Stomach (tissue), 9 donors: ENCODE data around the gene PLA2G4B. TPM values are rescaled to one million over a fixed set of nuclear protein-coding genes. Genes with fewer than 3 reads are reported as not detected.
A peak's percentile ranks its signal among the peaks of the same experiment; 100 is the strongest.

Experiments used
- DNase-seq, 2 donors: peaks; one replicate each; pipeline versions ENCODE4 v3.0.0 to v3.0.0-alpha.2; 2013 to 2019
- H3K27ac ChIP-seq, 5 donors: fragments of 200-600 bp in 4 of 5; sonication (generic) in 4 of 5; one replicate each; pipeline ENCODE4 v1.5.1; 2013 to 2019; ENCODE audit warnings: mild to moderate bottlenecking in 1 of 5, moderate library complexity in 1 of 5
- H3K27me3 ChIP-seq, 3 donors: fragments of 200-600 bp; sonication (generic); one replicate each; pipeline ENCODE4 v1.5.1; 2017 to 2019; ENCODE audit warnings: mixed run types in 1 of 3
- H3K36me3 ChIP-seq, 4 donors: fragments of 200-600 bp; sonication (generic); 1 replicate in 3 of 4; 2 replicates in 1 of 4; pipeline ENCODE4 v1.5.1; 2016 to 2019
- H3K4me1 ChIP-seq, 4 donors: fragments of 200-600 bp; sonication (generic); one replicate each; pipeline ENCODE4 v1.5.1; 2016 to 2019
- H3K4me3 ChIP-seq, 4 donors: fragments of 200-600 bp; sonication (generic) in 3 of 4; one replicate each; pipeline ENCODE4 v1.5.1; 2016 to 2019; ENCODE audit warnings: mild to moderate bottlenecking in 1 of 4
- H3K9me3 ChIP-seq, 4 donors: fragments of 200-600 bp; sonication (generic); one replicate each; pipeline ENCODE4 v1.5.1; 2016 to 2019
- EP300 ChIP-seq: sonication (generic); formaldehyde crosslinking; IDR thresholded peaks from one replicate; pipeline ENCODE4 v1.6.1; 2017; ENCODE audit warnings: antibody characterized with exemption
- POLR2A ChIP-seq, 4 donors: fragments of 450-650 bp; IDR thresholded peaks; one replicate each; pipeline ENCODE4 v1.6.1; 2016; ENCODE audit warnings: antibody characterized with exemption in 4 of 4, control low read depth in 2 of 4, mild to moderate bottlenecking in 1 of 4, moderate library complexity in 1 of 4
- POLR2AphosphoS5 ChIP-seq, 3 donors: sonication (generic); formaldehyde crosslinking; IDR thresholded peaks; one replicate each; pipeline ENCODE4 v1.6.1; 2016; ENCODE audit warnings: antibody characterized with exemption in 3 of 3
- WGBS, 5 donors: extraction: QIAGEN DNeasy Blood & Tissue Kit in 3 of 5; methylation state at CpG; one replicate each; pipeline versions ENCODE4 v1.1.5 to v1.1.7; 2013 to 2018; 5-methylcytosine and 5-hydroxymethylcytosine counted together
- intact Hi-C: fragments of 100-400 bp; cut with DNase I; formaldehyde crosslinking; loops from one replicate; pipeline ENCODE4 v1.15.1; 2023; ENCODE audit warnings: low total_unique reads
- polyA plus RNA-seq, 3 donors: library from polyadenylated mRNA; stranded (reverse); fragments of 200-250 nt; gene quantifications; one replicate each; pipeline ENCODE4 v1.2.3, GENCODE V29; 2013
- total RNA-seq, 5 donors: library from RNA; depleted of rRNA; stranded (reverse); fragments of >200 nt; gene quantifications; one replicate each; pipeline versions ENCODE4 v1.1.0 to v1.2.3, GENCODE V29; 2014 to 2016
- TF ChIP-seq, protein P1 (sequence below), 7 experiments: fragments of 450-650 bp in 4 of 7; fragments of 200-600 bp in 3 of 7; sonication (generic) in 3 of 7; IDR thresholded peaks; one replicate each; pipeline ENCODE4 v1.5.1; 2016 to 2019; ENCODE audit warnings: antibody characterized with exemption in 7 of 7, control low read depth in 2 of 7, mild to moderate bottlenecking in 1 of 7
- donor health status: healthy with polysubstance abuse.
- donor health status: Bipolar disorder and iron deficiency.
- donor health status: healthy.

PLA2G4B gene
- total and polyA plus RNA-seq, 8 donors = 2.6 to 71.2 (median 14.0) TPM

DNA sequence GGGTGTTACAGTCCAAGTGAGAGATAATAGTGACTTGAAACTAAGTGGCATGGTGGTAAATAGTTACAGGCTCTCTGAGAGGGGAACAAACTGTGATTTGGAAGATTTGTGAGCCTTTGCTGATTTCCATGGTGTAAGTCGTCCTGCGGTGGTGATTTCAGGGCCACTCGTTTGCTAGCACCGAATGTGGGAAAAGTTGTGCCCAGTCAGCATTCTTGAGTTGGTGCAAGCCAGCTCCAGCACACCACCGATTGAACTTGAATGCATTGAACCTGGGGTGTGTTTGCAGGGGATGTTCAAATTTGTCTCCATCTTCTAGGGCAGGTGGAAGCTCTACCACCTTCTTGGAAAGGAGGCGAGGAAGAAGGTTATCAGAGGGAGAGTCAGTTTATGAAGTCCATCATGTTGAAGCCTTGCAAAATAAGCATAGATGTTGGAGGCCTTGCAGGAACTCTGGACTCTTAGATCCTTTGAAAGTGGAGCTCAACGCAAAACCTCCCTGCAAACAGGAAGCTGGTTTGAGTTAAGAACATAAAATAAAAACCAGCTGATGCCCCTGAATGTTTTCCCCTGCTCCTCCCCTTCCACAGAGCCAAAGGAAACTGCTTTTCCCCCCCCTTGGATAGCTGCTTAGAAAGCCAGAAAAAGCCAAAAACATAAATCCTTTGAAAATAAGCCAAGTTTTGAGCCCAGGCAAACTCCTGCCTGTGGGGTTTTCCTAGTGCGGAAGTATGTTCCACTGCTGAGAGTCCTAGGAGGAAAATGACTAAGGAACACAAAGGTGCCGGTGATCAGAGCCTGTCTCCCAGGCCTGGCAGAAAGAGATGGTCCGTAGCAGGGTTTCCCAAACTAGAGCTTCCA, 42.4 kb upstream of the PLA2G4B start:
- WGBS, 5 donors = 59 to 64% (median 62%) methylated on average over 10 of the region's 10 CpGs
- DNase-seq = peak in 1 of 2 donors; percentile 48
- no peaks in the 10 kb centered on the region for H3K9me3 ChIP-seq
- H3K27me3 ChIP-seq = no peaks in the 10 kb centered on the region
- H3K4me3 ChIP-seq = no peak overlapping the region
- TF ChIP-seq POLR2A (IDR thresholded peaks at IDR 0.05) (no peak), POLR2AphosphoS5 (IDR thresholded peaks at IDR 0.05) (peak in 1 of 3 donors; percentile 13)
- H3K4me1 ChIP-seq = peaks cover 22 to 50% (median 32%) of the 10 kb centered on the region in 4 donors
- intact Hi-C loops = no loop called here
- peaks cover 0 to 21% (median 19%) of the 10 kb centered on the region in 4 donors for H3K36me3 ChIP-seq
- H3K27ac ChIP-seq = peak overlapping the region in 3 of 5 donors; percentile 44 to 74 (median 44)

- peak overlapping the region in 3 of 5 donors; percentile 44 to 74 (median 44) for H3K27ac ChIP-seq
- TF ChIP-seq, protein P1, sequence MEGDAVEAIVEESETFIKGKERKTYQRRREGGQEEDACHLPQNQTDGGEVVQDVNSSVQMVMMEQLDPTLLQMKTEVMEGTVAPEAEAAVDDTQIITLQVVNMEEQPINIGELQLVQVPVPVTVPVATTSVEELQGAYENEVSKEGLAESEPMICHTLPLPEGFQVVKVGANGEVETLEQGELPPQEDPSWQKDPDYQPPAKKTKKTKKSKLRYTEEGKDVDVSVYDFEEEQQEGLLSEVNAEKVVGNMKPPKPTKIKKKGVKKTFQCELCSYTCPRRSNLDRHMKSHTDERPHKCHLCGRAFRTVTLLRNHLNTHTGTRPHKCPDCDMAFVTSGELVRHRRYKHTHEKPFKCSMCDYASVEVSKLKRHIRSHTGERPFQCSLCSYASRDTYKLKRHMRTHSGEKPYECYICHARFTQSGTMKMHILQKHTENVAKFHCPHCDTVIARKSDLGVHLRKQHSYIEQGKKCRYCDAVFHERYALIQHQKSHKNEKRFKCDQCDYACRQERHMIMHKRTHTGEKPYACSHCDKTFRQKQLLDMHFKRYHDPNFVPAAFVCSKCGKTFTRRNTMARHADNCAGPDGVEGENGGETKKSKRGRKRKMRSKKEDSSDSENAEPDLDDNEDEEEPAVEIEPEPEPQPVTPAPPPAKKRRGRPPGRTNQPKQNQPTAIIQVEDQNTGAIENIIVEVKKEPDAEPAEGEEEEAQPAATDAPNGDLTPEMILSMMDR (IDR thresholded peaks at IDR 0.05) = no peak
- TF ChIP-seq POLR2A (IDR thresholded peaks at IDR 0.05) = no peak
- TF ChIP-seq EP300 = no peak
- no peak for TF ChIP-seq POLR2AphosphoS5 (IDR thresholded peaks at IDR 0.05)
- intact Hi-C loops = no loop called here
Measured at GRCh38 chr15:41797201-41797944, 41.3 kb upstream of the PLA2G4B start.

DNA sequence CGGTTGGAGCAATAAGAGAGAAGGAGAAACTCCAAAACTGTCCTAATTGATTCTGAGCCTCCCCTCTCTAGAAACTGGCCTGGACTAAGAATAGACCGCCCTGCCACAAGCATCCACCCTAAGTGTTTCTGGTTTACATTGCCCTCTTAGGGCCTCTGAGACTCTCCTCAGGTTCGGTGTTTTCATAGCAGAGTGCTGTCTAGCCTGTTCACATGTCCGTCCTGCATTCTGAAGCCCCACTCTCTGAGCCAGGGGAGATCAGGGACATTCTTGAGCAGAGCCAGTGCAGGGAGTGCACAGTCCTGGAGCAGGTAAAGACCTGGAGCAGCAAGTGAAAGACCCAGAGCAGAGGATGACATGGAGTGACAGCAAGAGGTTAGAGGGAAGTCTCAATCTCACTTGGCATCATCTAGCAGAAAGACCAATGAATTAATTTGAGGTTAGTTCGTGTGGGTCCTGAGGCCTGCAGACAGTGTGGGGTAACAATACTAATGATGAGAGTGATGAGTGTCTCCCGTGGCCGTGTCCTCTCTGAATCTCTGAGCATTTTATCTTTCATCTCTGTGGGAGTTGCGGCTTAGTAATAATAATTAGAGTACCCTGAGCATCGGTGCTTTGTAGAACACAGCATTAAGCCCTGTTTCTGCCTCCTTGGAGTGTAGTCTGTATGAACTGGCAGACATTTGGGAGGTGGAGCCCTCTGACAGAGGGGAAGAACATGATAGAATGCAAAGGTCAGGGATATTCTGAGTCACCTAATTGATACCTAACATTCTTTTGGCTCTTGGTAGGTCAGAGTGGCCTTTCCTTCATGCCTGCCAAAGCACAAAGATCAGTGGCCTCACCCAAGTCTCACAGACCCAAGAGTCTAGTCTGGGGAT, 39.8 kb upstream of the PLA2G4B start:
- intact Hi-C loops = no loop called here
- DNase-seq = no peak
- peaks cover 15 to 31% (median 22%) of the 10 kb centered on the region in 4 donors for H3K4me1 ChIP-seq
- H3K27me3 ChIP-seq = no peaks in the 10 kb centered on the region
- no peaks in the 10 kb centered on the region for H3K9me3 ChIP-seq
- 81 to 90% (median 88%) methylated on average over 9 of the region's 9 CpGs for WGBS, 5 donors
- TF ChIP-seq POLR2A (IDR thresholded peaks at IDR 0.05) (no peak), EP300 (no peak), POLR2AphosphoS5 (IDR thresholded peaks at IDR 0.05) (no peak)
- TF ChIP-seq, protein P1 (IDR thresholded peaks at IDR 0.05) = no peak
- no peak overlapping the region for H3K4me3 ChIP-seq
- H3K36me3 ChIP-seq = peaks cover 0 to 30% (median 26%) of the 10 kb centered on the region in 4 donors
- no peak overlapping the region for H3K27ac ChIP-seq

More at GRCh38 chr15:41797201-41797944, 41.3 kb upstream of the PLA2G4B start:
- Histone ChIP-seq H3K9me3 (no peaks in the 10 kb centered on the region), H3K4me1 (peaks cover 15 to 39% (median 23%) of the 10 kb centered on the region in 4 donors), H3K36me3 (peaks cover 0 to 30% (median 26%) of the 10 kb centered on the region in 4 donors), H3K4me3 (no peak overlapping the region), H3K27me3 (no peaks in the 10 kb centered on the region)
- no peak for DNase-seq
- 70 to 81% (median 79%) methylated on average over 8 of the region's 8 CpGs for WGBS, 5 donors

- intact Hi-C loops = no loop called here
- no peak overlapping the region for H3K4me3 ChIP-seq
- TF ChIP-seq POLR2AphosphoS5 (IDR thresholded peaks at IDR 0.05) (no peak), EP300 (no peak), POLR2A (IDR thresholded peaks at IDR 0.05) (no peak)
- TF ChIP-seq, protein P1 (IDR thresholded peaks at IDR 0.05) = no peak
- DNase-seq = no peak
- H3K9me3 ChIP-seq = no peaks in the 10 kb centered on the region
- peaks cover 15 to 36% (median 24%) of the 10 kb centered on the region in 4 donors for H3K4me1 ChIP-seq
- 82 to 93% (median 89%) methylated on average over 5 of the region's 5 CpGs for WGBS, 5 donors
- peaks cover 0 to 30% (median 26%) of the 10 kb centered on the region in 4 donors for H3K36me3 ChIP-seq
- no peaks in the 10 kb centered on the region for H3K27me3 ChIP-seq
- H3K27ac ChIP-seq = no peak overlapping the region
Measured at GRCh38 chr15:41799488-41799805, 39.2 kb upstream of the PLA2G4B start.
